Measurements from ENCODE around the gene RMND1.

DNA sequence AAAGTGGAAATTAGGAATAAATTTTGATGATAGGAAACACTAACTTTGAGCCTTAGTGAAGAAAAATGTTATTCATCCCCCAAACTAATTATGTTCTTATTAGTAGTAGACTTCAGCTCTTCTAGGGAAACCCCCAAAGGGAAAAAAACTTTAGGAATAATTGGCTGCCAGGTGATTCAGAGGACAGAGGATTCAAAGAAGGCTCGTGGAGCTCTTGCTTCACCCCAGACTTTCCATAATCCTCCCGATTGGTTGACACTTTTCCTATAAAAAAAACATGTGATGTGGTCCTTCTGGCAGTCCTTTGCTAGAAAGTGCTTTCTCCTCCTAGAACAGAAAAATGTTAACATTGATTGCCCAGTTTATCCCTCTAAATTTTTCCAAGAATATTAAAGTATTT lies 36.3 kb upstream of the RMND1 start:
- TF ChIP-seq, protein P1, sequence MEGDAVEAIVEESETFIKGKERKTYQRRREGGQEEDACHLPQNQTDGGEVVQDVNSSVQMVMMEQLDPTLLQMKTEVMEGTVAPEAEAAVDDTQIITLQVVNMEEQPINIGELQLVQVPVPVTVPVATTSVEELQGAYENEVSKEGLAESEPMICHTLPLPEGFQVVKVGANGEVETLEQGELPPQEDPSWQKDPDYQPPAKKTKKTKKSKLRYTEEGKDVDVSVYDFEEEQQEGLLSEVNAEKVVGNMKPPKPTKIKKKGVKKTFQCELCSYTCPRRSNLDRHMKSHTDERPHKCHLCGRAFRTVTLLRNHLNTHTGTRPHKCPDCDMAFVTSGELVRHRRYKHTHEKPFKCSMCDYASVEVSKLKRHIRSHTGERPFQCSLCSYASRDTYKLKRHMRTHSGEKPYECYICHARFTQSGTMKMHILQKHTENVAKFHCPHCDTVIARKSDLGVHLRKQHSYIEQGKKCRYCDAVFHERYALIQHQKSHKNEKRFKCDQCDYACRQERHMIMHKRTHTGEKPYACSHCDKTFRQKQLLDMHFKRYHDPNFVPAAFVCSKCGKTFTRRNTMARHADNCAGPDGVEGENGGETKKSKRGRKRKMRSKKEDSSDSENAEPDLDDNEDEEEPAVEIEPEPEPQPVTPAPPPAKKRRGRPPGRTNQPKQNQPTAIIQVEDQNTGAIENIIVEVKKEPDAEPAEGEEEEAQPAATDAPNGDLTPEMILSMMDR (IDR thresholded peaks at IDR 0.05) = no peak
- TF ChIP-seq EZH2 (IDR thresholded peaks at IDR 0.05) (no peak), EZH2phosphoT487 (IDR thresholded peaks at IDR 0.05) (no peak)

All from neural progenitor cell (in vitro differentiated cells).